IMR-90 (cell line): ENCODE measurements around the gene ASS1. TPM values are rescaled to one million over a fixed set of nuclear protein-coding genes. Genes with fewer than 3 reads are reported as not detected.

Experiments
- ATAC-seq: fragments of 200-7000 bp; cut with Tn5 transposase; 2 replicates; pipeline ENCODE4 v1.9.1; 2020; ENCODE audit warnings: low read depth, mild to moderate bottlenecking, moderate library complexity
- BruUV-seq: library from RNA; stranded (reverse); fragments of 400-500 nt; replicated peaks from 2 replicates; lab custom pipeline; 2021; lab: Mats Ljungman, UMichigan
- CTCF ChIA-PET: fragments of 300-600 bp; formaldehyde crosslinking; extraction: SDS; loops from one replicate; lab custom pipeline; 2021; ENCODE audit warnings: antibody characterized with exemption; lab: Yijun Ruan, JAX
- POLR2A ChIA-PET: fragments of 300-600 bp; sonication (Branson Sonifier 250); formaldehyde crosslinking; loops from one replicate; lab custom pipeline; 2022; ENCODE audit warnings: antibody characterized with exemption; ENCODE audit not compliant: unreplicated experiment; lab: Charles Lee
- DNase-seq: peaks from one replicate; pipeline ENCODE4 v3.0.0; 2013
- H2AFZ ChIP-seq: replicated peaks from 2 replicates; pipeline ENCODE3; 2013; ENCODE audit warnings: low read length, mild to moderate bottlenecking; ENCODE audit not compliant: poor library complexity
- H2AK5ac ChIP-seq: 2 replicates; pipeline ENCODE4 v1.6.1; 2013; ENCODE audit warnings: low read depth, low read length, inconsistent platforms
- H2AK9ac ChIP-seq: replicated peaks from 2 replicates; pipeline ENCODE3; 2013; ENCODE audit warnings: mild to moderate bottlenecking, low read depth, low read length, moderate library complexity; ENCODE audit not compliant: poor library complexity
- H2BK120ac ChIP-seq: 2 replicates; pipeline ENCODE4 v1.6.1; 2013; ENCODE audit warnings: low read depth, low read length, inconsistent platforms
- H2BK15ac ChIP-seq: 3 replicates; pipeline ENCODE4 v1.6.1; 2013; ENCODE audit warnings: low read depth, low read length, inconsistent platforms
- H2BK20ac ChIP-seq: 2 replicates; pipeline ENCODE4 v1.6.1; 2013; ENCODE audit warnings: low read depth, mild to moderate bottlenecking, inconsistent platforms, low read length, moderate library complexity
- H2BK5ac ChIP-seq: 2 replicates; pipeline ENCODE4 v1.6.1; 2013; ENCODE audit warnings: mild to moderate bottlenecking, low read depth, low read length, inconsistent platforms; ENCODE audit not compliant: poor library complexity, severe bottlenecking
- H3K14ac ChIP-seq: replicated peaks from 2 replicates; pipeline ENCODE4 v1.6.1; 2013; ENCODE audit warnings: low read depth, low read length, inconsistent platforms
- H3K18ac ChIP-seq: 2 replicates; pipeline ENCODE4 v1.6.1; 2013; ENCODE audit warnings: low read depth, low read length, control low read depth
- H3K23ac ChIP-seq: 2 replicates; pipeline ENCODE4 v1.6.1; 2013; ENCODE audit warnings: low read depth, low read length, inconsistent platforms
- H3K27ac ChIP-seq: 2 replicates; pipeline ENCODE4 v1.5.1; 2013; ENCODE audit warnings: mild to moderate bottlenecking, control low read depth, low read length; ENCODE audit not compliant: insufficient read depth
- H3K27me3 ChIP-seq: 2 replicates; pipeline ENCODE4 v1.6.1; 2013; ENCODE audit warnings: low read length; ENCODE audit not compliant: control insufficient read depth, insufficient read depth
- H3K36me3 ChIP-seq: 2 replicates; pipeline ENCODE4 v1.6.1; 2013; ENCODE audit warnings: low read length, mixed read lengths; ENCODE audit not compliant: control insufficient read depth, insufficient read depth
- H3K4ac ChIP-seq: 2 replicates; pipeline ENCODE4 v1.6.1; 2013; ENCODE audit warnings: low read depth, low read length, inconsistent platforms
- H3K4me1 ChIP-seq: 2 replicates; pipeline ENCODE4 v1.6.1; 2013; ENCODE audit warnings: low read length, mixed read lengths; ENCODE audit not compliant: control insufficient read depth, insufficient read depth
- H3K4me2 ChIP-seq: 2 replicates; pipeline ENCODE4 v1.6.1; 2013; ENCODE audit warnings: low read depth, mild to moderate bottlenecking, control low read depth, low read length, moderate library complexity
- H3K4me3 ChIP-seq: 2 replicates; pipeline ENCODE4 v1.5.1; 2013; ENCODE audit warnings: low read depth, mild to moderate bottlenecking, control low read depth, low read length, moderate library complexity; ENCODE audit not compliant: insufficient read depth
- H3K56ac ChIP-seq: 2 replicates; pipeline ENCODE4 v1.6.1; 2013; ENCODE audit warnings: low read length, inconsistent platforms; ENCODE audit not compliant: insufficient read depth; ENCODE audit errors: extremely low read depth
- H3K79me1 ChIP-seq, 2 experiments: 2 replicates each; pipeline ENCODE4 v1.6.1; 2013; ENCODE audit warnings: low read length in 2 of 2, inconsistent platforms in 1 of 2, low read depth in 1 of 2
- H3K9ac ChIP-seq: 2 replicates; pipeline ENCODE4 v1.6.1; 2013; ENCODE audit warnings: low read depth, low read length, control low read depth
- H3K9me1 ChIP-seq: 2 replicates; pipeline ENCODE4 v1.6.1; 2013; ENCODE audit warnings: low read length, inconsistent platforms; ENCODE audit not compliant: insufficient read depth
- H3K9me3 ChIP-seq: 2 replicates; pipeline ENCODE4 v1.6.1; 2013; ENCODE audit warnings: low read length; ENCODE audit not compliant: control insufficient read depth, insufficient read depth
- H4K20me1 ChIP-seq: 2 replicates; pipeline ENCODE4 v1.6.1; 2013; ENCODE audit warnings: low read length, inconsistent platforms; ENCODE audit not compliant: insufficient read depth
- H4K5ac ChIP-seq: 2 replicates; pipeline ENCODE4 v1.6.1; 2013; ENCODE audit warnings: mild to moderate bottlenecking, low read depth, low read length, control low read depth
- H4K8ac ChIP-seq, 2 experiments: 2 replicates each; pipeline ENCODE4 v1.6.1; 2013; ENCODE audit warnings: low read depth in 2 of 2, low read length in 2 of 2, control low read depth in 1 of 2, inconsistent platforms in 1 of 2
- H4K91ac ChIP-seq: 2 replicates; pipeline ENCODE4 v1.6.1; 2013; ENCODE audit warnings: low read depth, low read length, inconsistent platforms; ENCODE audit not compliant: insufficient read depth
- NFE2L2 ChIP-seq: fragments of 150-350 bp; IDR thresholded peaks from 2 replicates; pipeline ENCODE4 v1.6.1; 2016; ENCODE audit warnings: low read depth, mild to moderate bottlenecking, low read length
- RCOR1 ChIP-seq: IDR thresholded peaks from 2 replicates; pipeline ENCODE4 v1.6.1; 2012; ENCODE audit warnings: mild to moderate bottlenecking, low read length, improper control_type of control experiment; ENCODE audit not compliant: insufficient replicate concordance
- WGBS, 2 experiments: methylation state at CpG; one replicate each; pipeline versions ENCODE4 v1.1.5 to v1.1.7; 2013; ENCODE audit warnings: missing lambda C conversion rate in 2 of 2; ENCODE audit not compliant: insufficient read length in 1 of 2; ENCODE audit errors: extremely low coverage in 2 of 2; 5-methylcytosine and 5-hydroxymethylcytosine counted together
- dilution Hi-C: fragments of 300-500 bp; cut with HindIII; formaldehyde crosslinking; loops from one replicate; pipeline ENCODE4 v1.14.3; 2018; ENCODE audit warnings: low sequenced_read_pairs; ENCODE audit not compliant: unreplicated experiment
- in situ Hi-C: fragments of 300-500 bp; cut with MboI; formaldehyde crosslinking; loops from 3 replicates; pipeline ENCODE4 v1.14.3; 2019; ENCODE audit warnings: low sequenced_read_pairs, inconsistent platforms, mixed read lengths
- intact Hi-C: fragments of 100-400 bp; cut with micrococcal nuclease; formaldehyde crosslinking; loops from 2 replicates; pipeline ENCODE4 v1.10.0; 2022
- polyA plus RNA-seq, 3 experiments: library from polyadenylated mRNA; depleted of rRNA; stranded (reverse); fragments of >200 nt; gene quantifications; 2 replicates each; pipeline ENCODE4 v1.2.3, GENCODE V29; 2012; ENCODE audit warnings: low replicate concordance in 1 of 3
- total RNA-seq: library from RNA; depleted of rRNA; stranded (reverse); fragments of >200 nt; gene quantifications from 2 replicates; pipeline ENCODE4 v1.2.3, GENCODE V29; 2012

ASS1 gene
- total and polyA plus RNA-seq, 2 of the 4 experiments (the other 2 are of a cell fraction), result 39.6 to 41.9 TPM

GRCh38 chr9:130443456-130443801 is 1.3 kb upstream of the ASS1 start:
- Histone ChIP-seq H3K4me1 (peaks cover 32% of the 10 kb centered on the region), H3K18ac (no peak overlapping the region), H3K9me3 (peaks cover 3% of the 10 kb centered on the region), H3K4ac (no peak overlapping the region), H3K14ac (no peak overlapping the region), H3K36me3 (no peaks in the 10 kb centered on the region), H3K56ac (no peak overlapping the region), H4K5ac (no peak overlapping the region), H3K27ac (no peak overlapping the region), H3K4me2 (no peak overlapping the region), H2AK5ac (no peak overlapping the region), H3K27me3 (peaks cover 9% of the 10 kb centered on the region), H3K79me1 (no peaks in the 10 kb centered on the region), H4K8ac (no peak overlapping the region), H3K9ac (no peak overlapping the region), H2BK120ac (no peak overlapping the region), H4K20me1 (no peaks in the 10 kb centered on the region), H2AK9ac (no peak overlapping the region), H4K91ac (no peak overlapping the region), H2BK15ac (no peak overlapping the region), H3K4me3 (no peak overlapping the region), H2AFZ (no peak overlapping the region), H3K23ac (no peak overlapping the region), H2BK5ac (no peak overlapping the region), H2BK20ac (no peak overlapping the region), H3K9me1 (peaks cover 15% of the 10 kb centered on the region)
- TF ChIP-seq NFE2L2 (no peak), RCOR1 (no peak)
- ATAC-seq (no peak), DNase-seq (no peak)
- WGBS, 2 experiments, result 100% methylated on average over 1 of the region's 6 CpGs; no CpG with 5 or more reads in 1 of the 2 experiments
- dilution Hi-C loops (no loop called here), intact Hi-C loops (no loop called here), in situ Hi-C loops (no loop called here)
- BruUV-seq, result no TSS peak
- ChIA-PET POLR2A (no interaction called here), CTCF (no interaction called here)
